GDM1 (cell line): ENCODE results near the gene NEK6.

Experiments
- DNase-seq: peaks from one replicate; lab custom pipeline; 2025; lab: John Stamatoyannopoulos, UW

Gene NEK6

GRCh38 chr9:124399323-124399967 is 141.7 kb downstream of the NEK6 start:
- DNase-seq, result no peak

- no peak for DNase-seq
Observed at GRCh38 chr9:124399968-124400940, 142.5 kb downstream of the NEK6 start.
